GM23248 (cell line): ENCODE data around the gene SEMA5A.

ENCODE experiments used
- EZH2 ChIP-seq: fragments of 200-600 bp; sonication (generic); IDR thresholded peaks from 2 replicates; pipeline ENCODE4 v1.6.1; 2018; ENCODE audit warnings: antibody characterized with exemption, mild to moderate bottlenecking; ENCODE audit not compliant: insufficient read depth, poor library complexity, severe bottlenecking
- EZH2phosphoT487 ChIP-seq: fragments of 200-600 bp; sonication (generic); IDR thresholded peaks from 2 replicates; pipeline ENCODE4 v1.6.1; 2018; ENCODE audit warnings: antibody characterized with exemption, moderate library complexity, mild to moderate bottlenecking, low read depth; ENCODE audit not compliant: insufficient read depth

DNA sequence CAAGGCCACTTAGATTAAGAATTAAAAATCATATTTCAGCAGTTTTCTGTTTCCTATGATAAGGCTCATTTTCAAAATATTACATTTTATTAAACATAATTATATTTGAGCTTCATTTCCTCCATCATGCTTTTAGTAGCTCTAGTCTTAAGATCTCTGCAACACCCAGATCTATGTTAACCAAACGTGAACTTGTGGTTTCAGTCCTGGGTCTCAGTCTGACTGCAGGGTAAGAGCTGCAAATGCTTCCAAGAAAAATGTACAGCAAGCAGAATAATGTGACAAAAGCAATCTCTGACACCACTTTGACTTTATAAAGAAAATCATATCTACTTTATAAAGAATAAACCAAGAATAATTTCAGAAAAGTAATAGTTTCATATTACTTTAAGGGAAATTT, 512.4 kb downstream of the SEMA5A start:
- TF ChIP-seq EZH2 = no peak
- no peak for TF ChIP-seq EZH2phosphoT487
